Lung (tissue), 12 donors: Measurements from ENCODE around the gene ADGRF1. TPM values are rescaled to one million over a fixed set of nuclear protein-coding genes. Genes with fewer than 3 reads are reported as not detected.

Source experiments
- ATAC-seq: fragments of 200-7000 bp; cut with Tn5 transposase; one replicate; pipeline ENCODE4 v1.9.1; 2020; ENCODE audit warnings: moderate number of reproducible peaks; ENCODE audit not compliant: insufficient read depth, low FRiP score
- DNase-seq, 3 donors: peaks; one replicate each; pipeline ENCODE4 v3.0.0-alpha.2; 2013 to 2017
- H3K27ac ChIP-seq, 2 donors: one replicate each; pipeline ENCODE4 v1.5.1; 2013; ENCODE audit warnings: mild to moderate bottlenecking in 2 of 2, moderate library complexity in 2 of 2, control low read depth in 1 of 2, inconsistent platforms in 1 of 2, low read depth in 1 of 2, low read length in 1 of 2
- H3K27me3 ChIP-seq, 3 donors: one replicate each; pipeline ENCODE4 v1.5.1; 2013; ENCODE audit warnings: low read length in 2 of 3; ENCODE audit not compliant: control insufficient read depth in 3 of 3, insufficient read depth in 3 of 3
- H3K36me3 ChIP-seq, 4 donors: one replicate each; pipeline ENCODE4 v1.5.1; 2013; ENCODE audit warnings: low read length in 4 of 4, mild to moderate bottlenecking in 1 of 4, moderate library complexity in 1 of 4; ENCODE audit not compliant: control insufficient read depth in 4 of 4, insufficient read depth in 4 of 4
- H3K4me1 ChIP-seq, 5 donors: one replicate each; pipeline ENCODE4 v1.5.1; 2013; ENCODE audit warnings: low read length in 5 of 5, mild to moderate bottlenecking in 2 of 5, moderate library complexity in 1 of 5; ENCODE audit not compliant: control insufficient read depth in 5 of 5, insufficient read depth in 5 of 5
- H3K4me3 ChIP-seq: one replicate; pipeline ENCODE4 v1.5.1; 2013; ENCODE audit warnings: mild to moderate bottlenecking, control low read depth, moderate library complexity
- H3K9ac ChIP-seq, 2 donors: one replicate each; pipeline ENCODE4 v1.5.1; 2013; ENCODE audit warnings: low read length in 2 of 2, control low read depth in 1 of 2; ENCODE audit not compliant: insufficient read depth in 1 of 2
- H3K9me3 ChIP-seq, 4 donors: one replicate each; pipeline ENCODE4 v1.5.1; 2013; ENCODE audit warnings: low read length in 3 of 4, mild to moderate bottlenecking in 1 of 4, moderate library complexity in 1 of 4; ENCODE audit not compliant: control insufficient read depth in 4 of 4, insufficient read depth in 3 of 4
- WGBS, 2 donors: extraction: QIAGEN DNeasy Blood & Tissue Kit; methylation state at CpG; one replicate each; pipeline ENCODE4 v1.1.7; 2013; 5-methylcytosine and 5-hydroxymethylcytosine counted together
- polyA plus RNA-seq, 2 donors: library from polyadenylated mRNA; stranded (reverse); fragments of 200-250 nt; gene quantifications; one replicate each; pipeline ENCODE4 v1.2.1, GENCODE V29; 2013
- total RNA-seq, 2 donors: library from RNA; depleted of rRNA in 1 of 2; stranded (reverse); fragments of >200 nt in 1 of 2; gene quantifications; one replicate each; pipeline ENCODE4 v1.2.1, GENCODE V29; 2014 to 2021
- TF ChIP-seq, protein P1 (sequence below): IDR thresholded peaks from 2 replicates; pipeline ENCODE4 v1.5.1; 2012; ENCODE audit warnings: mild to moderate bottlenecking; ENCODE audit errors: control extremely low read depth, extremely low read depth
- donor health status: control.
- donor health status: control.
- donor health status: Bipolar disorder and iron deficiency.
- donor health status: healthy.
- donor health status: DM: yes; HTN: yes; CAD: no.

ADGRF1 gene
- total and polyA plus RNA-seq, 4 donors: 4.0 to 23.3 (median 12.6) TPM

DNA sequence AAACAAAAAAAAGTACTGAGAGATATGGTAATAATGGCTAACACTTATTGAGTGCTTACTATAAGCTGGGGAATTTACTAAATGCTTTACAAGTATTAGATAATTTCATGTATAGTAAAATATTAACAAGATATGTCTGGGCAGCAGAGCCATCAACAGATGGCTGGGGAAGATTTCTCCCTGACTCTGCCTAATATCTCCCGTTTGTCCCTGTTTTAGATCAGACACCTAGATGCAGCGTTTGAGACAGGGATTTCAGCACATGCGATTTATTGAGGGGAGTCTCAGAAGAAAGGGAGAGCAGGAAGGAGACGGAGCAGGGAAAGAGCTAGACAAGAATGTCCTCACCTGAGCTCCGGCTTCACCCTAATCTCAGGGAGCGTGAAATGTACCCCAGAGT lies 36.9 kb upstream of the ADGRF1 start:
- H3K36me3 ChIP-seq: no peaks in the 10 kb centered on the region
- DNase-seq: no peak
- no peak overlapping the region for H3K4me3 ChIP-seq
- H3K4me1 ChIP-seq: peaks cover 0 to 32% (median 12%) of the 10 kb centered on the region in 5 donors
- H3K27me3 ChIP-seq: no peaks in the 10 kb centered on the region
- TF ChIP-seq, protein P1, sequence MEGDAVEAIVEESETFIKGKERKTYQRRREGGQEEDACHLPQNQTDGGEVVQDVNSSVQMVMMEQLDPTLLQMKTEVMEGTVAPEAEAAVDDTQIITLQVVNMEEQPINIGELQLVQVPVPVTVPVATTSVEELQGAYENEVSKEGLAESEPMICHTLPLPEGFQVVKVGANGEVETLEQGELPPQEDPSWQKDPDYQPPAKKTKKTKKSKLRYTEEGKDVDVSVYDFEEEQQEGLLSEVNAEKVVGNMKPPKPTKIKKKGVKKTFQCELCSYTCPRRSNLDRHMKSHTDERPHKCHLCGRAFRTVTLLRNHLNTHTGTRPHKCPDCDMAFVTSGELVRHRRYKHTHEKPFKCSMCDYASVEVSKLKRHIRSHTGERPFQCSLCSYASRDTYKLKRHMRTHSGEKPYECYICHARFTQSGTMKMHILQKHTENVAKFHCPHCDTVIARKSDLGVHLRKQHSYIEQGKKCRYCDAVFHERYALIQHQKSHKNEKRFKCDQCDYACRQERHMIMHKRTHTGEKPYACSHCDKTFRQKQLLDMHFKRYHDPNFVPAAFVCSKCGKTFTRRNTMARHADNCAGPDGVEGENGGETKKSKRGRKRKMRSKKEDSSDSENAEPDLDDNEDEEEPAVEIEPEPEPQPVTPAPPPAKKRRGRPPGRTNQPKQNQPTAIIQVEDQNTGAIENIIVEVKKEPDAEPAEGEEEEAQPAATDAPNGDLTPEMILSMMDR: no peak
- no peak for ATAC-seq
- WGBS, 2 donors: 89 to 94% methylated on average over 6 of the region's 6 CpGs
- H3K9me3 ChIP-seq: no peaks in the 10 kb centered on the region
- no peak overlapping the region for H3K9ac ChIP-seq
- no peak overlapping the region for H3K27ac ChIP-seq

DNA sequence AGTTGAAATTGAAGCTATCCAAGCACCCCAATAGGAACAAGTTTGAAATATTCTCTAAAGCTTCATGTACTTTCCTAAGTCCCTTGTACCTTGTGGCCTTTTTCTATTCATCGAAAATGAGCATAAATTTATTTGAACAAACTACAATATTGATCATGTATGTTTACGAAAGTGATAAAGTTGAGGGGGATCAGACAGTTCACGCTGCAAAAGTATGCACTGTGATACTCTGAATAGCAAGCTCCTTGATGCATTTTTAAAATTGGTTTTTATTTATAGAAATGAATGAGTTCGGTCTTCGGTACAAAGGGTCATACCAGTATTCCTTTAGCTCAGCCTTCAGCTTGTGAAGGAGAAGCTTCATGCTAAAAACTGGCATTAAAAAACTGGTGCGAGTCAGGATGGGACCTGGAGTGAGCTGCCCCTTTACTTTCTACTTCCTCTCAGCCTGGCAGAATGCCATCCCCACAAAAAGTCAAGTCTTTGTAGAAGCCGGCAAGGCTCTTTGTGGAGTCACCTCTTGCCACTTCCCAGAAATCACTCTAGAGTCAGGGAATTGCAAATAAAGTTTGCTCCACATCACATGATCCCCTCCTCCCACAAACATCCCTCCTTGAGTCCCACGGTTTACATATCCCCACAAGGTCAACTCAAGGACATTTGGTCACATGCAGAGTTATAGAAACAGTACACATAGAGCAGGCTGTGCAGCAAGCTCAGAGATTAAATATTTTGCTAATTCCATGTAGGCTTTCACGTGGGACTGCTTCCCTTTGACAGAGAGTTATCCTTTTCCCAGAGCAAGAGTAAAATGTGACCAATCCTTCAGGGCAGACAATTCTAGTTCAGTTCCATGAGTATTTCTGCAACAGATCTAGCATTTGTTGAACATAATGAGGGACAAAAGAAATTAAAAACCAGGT lies 34.6 kb upstream of the ADGRF1 start:
- ATAC-seq: peak; percentile 56
- peak overlapping the region in 1 of 2 donors; percentile 15 for H3K27ac ChIP-seq
- WGBS, 2 donors: 37 to 49% methylated on average over 9 of the region's 9 CpGs

DNA sequence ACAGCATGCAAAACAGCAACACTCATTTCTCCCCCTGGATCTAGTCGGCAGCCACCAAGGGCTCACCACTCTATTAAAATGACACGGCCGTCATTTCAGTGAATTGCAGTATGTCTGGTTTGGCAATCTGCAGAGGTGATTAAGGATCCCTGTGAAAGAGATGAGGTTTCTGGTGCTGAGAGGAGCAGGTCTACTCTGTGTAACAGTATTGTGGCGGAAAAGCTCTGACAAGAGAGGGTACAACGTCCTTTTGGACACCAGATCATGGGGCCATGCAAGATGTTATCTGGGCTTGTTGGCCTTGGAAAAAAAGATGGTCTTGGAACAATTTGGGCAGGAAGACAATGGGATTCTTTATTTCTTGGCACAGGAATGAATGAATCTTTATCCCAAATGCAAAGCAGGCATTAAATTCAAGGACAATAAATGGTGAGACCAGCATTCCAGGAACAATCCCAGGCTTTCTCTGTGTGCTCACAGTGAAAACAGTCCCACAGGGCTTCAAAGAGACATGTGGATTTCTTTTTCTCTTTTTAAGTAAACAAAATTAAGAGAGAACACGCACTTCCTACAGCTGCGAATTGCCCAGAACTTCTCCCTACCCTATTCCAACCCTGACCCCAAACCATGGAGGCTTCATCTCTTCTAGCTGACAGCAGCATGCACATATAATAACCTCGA lies 33.7 kb upstream of the ADGRF1 start:
- no peaks in the 10 kb centered on the region for H3K36me3 ChIP-seq
- no peak overlapping the region for H3K9ac ChIP-seq
- no peak overlapping the region for H3K4me3 ChIP-seq
- no peaks in the 10 kb centered on the region for H3K9me3 ChIP-seq
- TF ChIP-seq, protein P1: no peak
- H3K4me1 ChIP-seq: peaks cover 0 to 27% (median 12%) of the 10 kb centered on the region in 5 donors
- H3K27ac ChIP-seq: peak overlapping the region in 1 of 2 donors; percentile 29
- ATAC-seq (no peak), DNase-seq (no peak)
- H3K27me3 ChIP-seq: no peaks in the 10 kb centered on the region
- 63 to 71% methylated on average over 8 of the region's 8 CpGs for WGBS, 2 donors

More for the DNA sequence above, 34.6 kb upstream of the ADGRF1 start:
- H3K4me3 ChIP-seq: no peak overlapping the region
- H3K27me3 ChIP-seq: no peaks in the 10 kb centered on the region
- H3K9ac ChIP-seq: no peak overlapping the region
- DNase-seq: peak; percentile 74 to 91 (median 79)
- TF ChIP-seq, protein P1: no peak
- H3K4me1 ChIP-seq: peaks cover 0 to 27% (median 12%) of the 10 kb centered on the region in 5 donors
- H3K36me3 ChIP-seq: no peaks in the 10 kb centered on the region
- H3K9me3 ChIP-seq: no peaks in the 10 kb centered on the region
